NT2/D1 (cell line): ENCODE measurements around the gene CIAO2A.

Source experiments
- SUZ12 ChIP-seq: IDR thresholded peaks from 2 replicates; pipeline ENCODE4 v1.6.1; 2011; ENCODE audit not compliant: insufficient read length, insufficient read depth; ENCODE audit errors: extremely low read depth
- YY1 ChIP-seq: IDR thresholded peaks from 2 replicates; pipeline ENCODE4 v1.6.1; 2011; ENCODE audit not compliant: insufficient read length, insufficient read depth
- ZNF274 ChIP-seq: IDR thresholded peaks from 2 replicates; pipeline ENCODE4 v1.6.1; 2011; ENCODE audit warnings: mild to moderate bottlenecking, low read depth, low read length

GRCh38 chr15:64034519-64034918 lies 59.1 kb downstream of the CIAO2A start:
- TF ChIP-seq YY1 = no peak
- TF ChIP-seq SUZ12 = no peak
- no peak for TF ChIP-seq ZNF274
